Measurements from ENCODE around the gene MAP3K12.
"Not testable (repeated sequence)": the region's sequence is repeated elsewhere in the genome, so short reads cannot be mapped to it uniquely, and the experiment has no call there.

The MAP3K12 gene

DNA sequence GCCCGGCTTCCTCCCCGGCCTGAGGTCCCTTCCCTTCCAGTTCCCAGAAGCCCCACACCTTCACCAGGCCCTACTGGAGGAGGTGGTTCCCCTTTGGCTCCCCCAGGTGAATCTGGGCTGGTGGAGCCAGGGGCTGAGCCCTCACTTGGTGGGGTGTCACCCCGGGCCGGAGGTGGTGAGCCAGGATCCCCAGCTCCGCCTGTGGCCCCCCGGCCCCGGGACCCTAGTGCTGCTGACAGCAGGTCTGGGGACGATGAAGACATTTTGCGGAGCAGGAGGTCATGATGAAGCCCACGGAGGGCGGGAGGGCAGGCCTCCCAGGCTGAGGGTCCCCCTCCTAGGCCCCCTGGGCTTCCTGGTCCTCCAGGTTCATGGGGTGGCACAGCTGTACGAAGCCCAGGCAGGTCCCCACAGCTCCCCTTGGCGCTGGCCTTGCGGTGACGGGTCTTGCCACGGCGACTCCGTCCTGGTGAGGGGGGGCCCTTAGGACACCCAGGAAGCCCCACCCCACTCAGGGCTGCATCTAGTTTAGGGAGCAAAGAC, 16.6 kb downstream of the MAP3K12 start:
- Mint-ChIP-seq H3K27ac (ENCODE audit: low read depth) (no peak overlapping the region), H3K4me3 (no peak overlapping the region), H3K27me3 (no peaks in the 10 kb centered on the region), H3K36me3 (ENCODE audit: insufficient read depth) (peaks cover 59% of the 10 kb centered on the region), H3K4me1 (peaks cover 10% of the 10 kb centered on the region), H3K9me3 (no peaks in the 10 kb centered on the region)
- DNase-seq (ENCODE audit: low spot score in 2 of 2) (no peak), ATAC-seq (replicated peaks; ENCODE audit: extremely low read depth, poor library complexity, severe bottlenecking) (no peak)

DNA sequence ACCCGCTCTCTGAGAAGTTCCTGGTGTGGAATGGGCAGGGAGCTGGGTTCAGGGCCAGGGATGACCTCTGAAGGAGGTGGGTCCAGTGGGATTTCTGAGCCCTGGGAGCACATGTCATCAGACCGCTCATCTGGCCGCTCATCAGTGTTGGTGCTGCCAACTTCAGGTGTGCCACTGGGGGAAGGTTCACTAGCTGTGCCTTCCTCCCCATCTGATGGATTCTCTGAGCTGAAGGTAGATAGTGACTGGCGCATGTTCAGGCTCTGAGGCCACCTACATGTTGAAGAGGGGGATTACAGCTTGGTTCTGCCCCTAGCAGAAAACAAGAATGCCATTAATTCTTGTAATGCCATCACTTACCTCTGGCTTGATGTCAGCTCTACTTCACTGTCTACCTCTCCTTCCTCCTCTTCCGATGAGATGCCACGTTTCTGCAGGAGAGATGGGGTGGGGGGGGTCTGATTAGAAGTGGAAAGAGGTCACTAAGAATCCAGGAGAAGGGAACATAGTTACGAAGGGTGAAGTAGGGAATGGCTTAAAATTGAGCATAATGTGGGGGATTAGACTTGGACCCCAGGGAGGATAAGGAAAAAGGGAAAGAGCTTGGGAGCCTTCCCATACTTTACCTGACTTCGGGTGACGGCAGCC, 17.2 kb downstream of the MAP3K12 start:
- Mint-ChIP-seq H3K4me3 (peak overlapping the region; percentile 2), H3K27ac (ENCODE audit: low read depth) (no peak overlapping the region), H3K4me1 (peaks cover 7% of the 10 kb centered on the region), H3K27me3 (no peaks in the 10 kb centered on the region), H3K36me3 (ENCODE audit: insufficient read depth) (peaks cover 64% of the 10 kb centered on the region), H3K9me3 (no peaks in the 10 kb centered on the region)
- ATAC-seq (replicated peaks; ENCODE audit: extremely low read depth, poor library complexity, severe bottlenecking) (peak; percentile 42), DNase-seq (ENCODE audit: low spot score in 2 of 2) (no peak)

GRCh38 chr12:53481458-53481857, 17.8 kb downstream of the MAP3K12 start:
- not testable (repeated sequence) for H3K4me3 Mint-ChIP-seq; H3K9me3 Mint-ChIP-seq; H3K27ac Mint-ChIP-seq (ENCODE audit: low read depth); ATAC-seq (replicated peaks; ENCODE audit: extremely low read depth, poor library complexity, severe bottlenecking); H3K27me3 Mint-ChIP-seq; DNase-seq (ENCODE audit: low spot score in 2 of 2); H3K4me1 Mint-ChIP-seq
- H3K36me3 Mint-ChIP-seq (ENCODE audit: insufficient read depth), result peaks cover 69% of the 10 kb centered on the region

DNA sequence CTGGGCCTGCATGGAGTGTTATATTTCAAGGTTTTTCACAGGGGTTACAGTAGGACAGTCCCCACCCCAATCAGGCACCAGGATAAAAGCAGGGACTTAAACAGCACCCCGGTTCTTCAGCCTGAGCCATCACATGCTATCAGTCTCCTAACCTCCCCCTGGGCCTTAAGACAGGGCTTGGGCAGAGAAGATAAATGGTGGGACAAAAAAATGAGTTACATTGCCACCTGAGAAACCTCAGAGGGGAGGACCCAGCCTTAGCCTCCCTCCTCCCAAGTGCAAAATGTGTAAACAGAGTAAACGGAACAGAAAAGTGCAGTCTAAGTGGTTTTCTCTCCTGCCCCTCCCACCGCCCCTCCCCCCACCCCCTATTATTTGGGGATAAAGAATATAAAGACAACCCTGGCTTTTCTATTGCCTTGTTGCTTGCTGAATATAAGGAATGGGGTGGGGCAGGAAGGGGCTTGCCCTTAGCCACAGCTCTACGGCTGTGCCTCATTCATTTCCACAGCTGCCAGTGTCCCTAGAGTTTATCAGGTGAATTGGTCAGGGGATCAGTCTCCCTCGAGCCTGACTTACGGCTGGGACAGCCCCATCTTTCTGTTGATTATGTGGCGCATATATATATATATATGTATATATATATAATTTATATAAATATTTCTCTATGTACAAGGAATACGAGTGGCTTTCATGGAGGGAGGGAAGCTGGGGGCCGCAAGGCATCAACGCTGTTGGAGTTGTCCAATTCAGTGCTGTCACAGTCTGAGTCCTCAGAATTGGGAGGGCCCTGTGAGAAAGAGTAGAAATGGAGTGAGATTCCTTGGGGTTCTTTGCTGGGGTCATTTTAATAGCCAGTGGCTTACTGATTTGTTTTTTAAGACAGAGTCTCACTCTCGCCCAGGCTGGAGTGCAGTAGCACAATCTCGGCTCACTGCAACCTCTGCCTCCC, 18.5 kb downstream of the MAP3K12 start:
- Mint-ChIP-seq H3K9me3 (no peaks in the 10 kb centered on the region), H3K27ac (ENCODE audit: low read depth) (no peak overlapping the region), H3K36me3 (ENCODE audit: insufficient read depth) (peaks cover 72% of the 10 kb centered on the region), H3K27me3 (no peaks in the 10 kb centered on the region), H3K4me3 (no peak overlapping the region), H3K4me1 (peaks cover 6% of the 10 kb centered on the region)
- ATAC-seq (replicated peaks; ENCODE audit: extremely low read depth, poor library complexity, severe bottlenecking), result no peak
- DNase-seq (ENCODE audit: low spot score in 2 of 2), result no peak

DNA sequence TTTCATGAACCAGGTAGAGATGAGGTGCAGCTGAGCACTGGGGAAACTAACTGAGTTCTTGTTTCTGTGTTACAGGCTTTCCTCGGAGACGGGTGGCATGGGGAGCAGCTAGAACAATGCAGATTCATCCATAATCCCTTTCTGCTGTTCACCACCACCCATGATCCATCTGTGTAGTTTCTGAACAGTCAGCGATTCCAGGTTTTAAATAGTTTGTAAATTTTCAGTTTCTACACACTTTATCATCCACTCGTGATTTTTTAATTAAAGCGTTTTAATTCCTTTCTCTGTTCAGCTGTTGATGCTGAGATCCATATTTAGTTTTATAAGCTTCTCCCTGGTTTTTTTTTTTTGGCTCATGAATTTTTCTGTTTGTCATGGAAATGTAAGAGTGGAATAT, 19.9 kb downstream of the MAP3K12 start:
- ATAC-seq (replicated peaks; ENCODE audit: extremely low read depth, poor library complexity, severe bottlenecking) (no peak), DNase-seq (ENCODE audit: low spot score in 2 of 2) (no peak)
- no peak overlapping the region for H3K4me3 Mint-ChIP-seq
- H3K4me1 Mint-ChIP-seq, result peaks cover 18% of the 10 kb centered on the region
- no peaks in the 10 kb centered on the region for H3K27me3 Mint-ChIP-seq
- H3K36me3 Mint-ChIP-seq (ENCODE audit: insufficient read depth), result peaks cover 79% of the 10 kb centered on the region
- H3K9me3 Mint-ChIP-seq, result no peaks in the 10 kb centered on the region
- H3K27ac Mint-ChIP-seq (ENCODE audit: low read depth), result peak overlapping the region; percentile 22

GRCh38 chr12:53478865-53479264, 20.4 kb downstream of the MAP3K12 start:
- Mint-ChIP-seq H3K36me3 (ENCODE audit: insufficient read depth) (peaks cover 81% of the 10 kb centered on the region), H3K4me3 (no peak overlapping the region), H3K9me3 (no peaks in the 10 kb centered on the region), H3K27ac (ENCODE audit: low read depth) (peak overlapping the region; percentile 22), H3K27me3 (no peaks in the 10 kb centered on the region), H3K4me1 (peaks cover 23% of the 10 kb centered on the region)
- ATAC-seq (replicated peaks; ENCODE audit: extremely low read depth, poor library complexity, severe bottlenecking) (no peak), DNase-seq (ENCODE audit: low spot score in 2 of 2) (no peak)

DNA sequence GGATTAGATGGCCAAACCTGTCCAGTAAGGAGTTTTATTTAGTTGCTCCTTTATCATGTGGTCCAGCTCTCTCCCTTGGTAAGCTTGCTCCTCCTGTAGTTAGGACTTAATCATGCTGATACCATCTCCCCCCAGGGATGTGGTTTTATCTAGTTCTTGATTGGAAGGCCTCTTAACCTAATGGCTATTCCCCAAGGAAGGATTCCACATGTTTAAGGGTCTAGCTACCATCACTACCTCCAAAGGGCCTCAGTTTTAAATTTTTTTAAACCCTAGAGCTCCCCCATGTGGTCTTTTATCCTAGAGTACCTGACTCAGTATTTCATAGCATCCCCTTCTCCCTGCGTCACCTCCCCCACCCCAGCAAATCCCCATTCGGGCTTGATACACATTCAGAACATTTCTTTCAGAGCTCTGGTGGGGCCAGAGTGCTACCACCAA, 22.5 kb downstream of the MAP3K12 start:
- H3K4me3 Mint-ChIP-seq, result no peak overlapping the region
- peaks cover 34% of the 10 kb centered on the region for H3K4me1 Mint-ChIP-seq
- H3K9me3 Mint-ChIP-seq, result no peaks in the 10 kb centered on the region
- DNase-seq (ENCODE audit: low spot score in 2 of 2), result no peak
- no peak for ATAC-seq (replicated peaks; ENCODE audit: extremely low read depth, poor library complexity, severe bottlenecking)
- peaks cover 86% of the 10 kb centered on the region for H3K36me3 Mint-ChIP-seq (ENCODE audit: insufficient read depth)
- H3K27me3 Mint-ChIP-seq, result no peaks in the 10 kb centered on the region
- H3K27ac Mint-ChIP-seq (ENCODE audit: low read depth), result peak overlapping the region; percentile 86

DNA sequence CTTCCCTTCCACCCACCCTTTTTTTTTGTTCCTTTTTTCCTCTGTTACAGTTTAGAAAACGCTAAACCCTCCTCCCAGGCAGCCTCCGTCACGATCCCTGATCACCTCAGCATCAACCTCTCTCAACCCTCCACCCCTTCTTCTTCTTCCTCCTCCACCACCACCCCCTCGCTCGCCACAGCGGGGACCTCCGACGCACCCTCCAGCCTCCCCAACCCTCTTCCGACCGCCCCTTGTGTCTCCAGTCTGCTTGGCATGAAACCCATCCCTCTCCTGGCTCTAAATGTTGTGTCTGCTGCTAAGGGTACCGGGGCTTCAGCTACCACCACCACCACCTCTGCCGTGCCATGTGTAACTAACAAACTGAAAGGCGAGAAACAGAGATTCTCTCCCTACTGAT, 24.4 kb downstream of the MAP3K12 start:
- ATAC-seq (replicated peaks; ENCODE audit: extremely low read depth, poor library complexity, severe bottlenecking), result no peak
- no peaks in the 10 kb centered on the region for H3K27me3 Mint-ChIP-seq
- H3K9me3 Mint-ChIP-seq, result no peaks in the 10 kb centered on the region
- peak overlapping the region; percentile 86 for H3K27ac Mint-ChIP-seq (ENCODE audit: low read depth)
- peak overlapping the region; percentile 59 for H3K4me3 Mint-ChIP-seq
- peaks cover 44% of the 10 kb centered on the region for H3K4me1 Mint-ChIP-seq
- no peak for DNase-seq (ENCODE audit: low spot score in 2 of 2)
- peaks cover 91% of the 10 kb centered on the region for H3K36me3 Mint-ChIP-seq (ENCODE audit: insufficient read depth)

DNA sequence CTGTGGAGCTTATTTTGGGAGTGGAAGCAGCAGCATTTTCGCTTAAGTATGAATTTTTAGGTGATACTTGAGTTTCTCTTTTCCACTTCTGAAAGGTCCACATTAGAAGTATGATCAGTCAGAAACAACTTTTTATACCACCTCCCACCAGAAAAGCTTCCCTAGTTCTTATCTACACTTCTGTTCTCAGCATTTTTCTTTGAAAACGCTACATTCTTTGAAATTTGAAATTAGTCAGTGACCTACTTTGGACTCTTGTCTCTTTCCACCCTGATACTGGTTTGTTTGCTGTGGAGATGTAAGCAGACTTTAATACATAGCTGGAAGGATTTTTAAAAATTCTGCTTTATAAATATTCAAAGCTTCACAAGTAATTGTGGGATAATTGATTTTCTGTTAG, 25.2 kb downstream of the MAP3K12 start:
- Mint-ChIP-seq H3K4me1 (peaks cover 44% of the 10 kb centered on the region), H3K27ac (ENCODE audit: low read depth) (peak overlapping the region; percentile 86), H3K36me3 (ENCODE audit: insufficient read depth) (peaks cover 91% of the 10 kb centered on the region), H3K9me3 (no peaks in the 10 kb centered on the region), H3K4me3 (no peak overlapping the region), H3K27me3 (no peaks in the 10 kb centered on the region)
- DNase-seq (ENCODE audit: low spot score in 2 of 2), result no peak
- ATAC-seq (replicated peaks; ENCODE audit: extremely low read depth, poor library complexity, severe bottlenecking), result no peak

GRCh38 chr12:53472056-53472582, 27.1 kb downstream of the MAP3K12 start:
- Mint-ChIP-seq H3K9me3 (no peaks in the 10 kb centered on the region), H3K27ac (ENCODE audit: low read depth) (no peak overlapping the region), H3K36me3 (ENCODE audit: insufficient read depth) (peaks cover 98% of the 10 kb centered on the region), H3K4me1 (peaks cover 44% of the 10 kb centered on the region), H3K27me3 (no peaks in the 10 kb centered on the region), H3K4me3 (no peak overlapping the region)
- ATAC-seq (replicated peaks; ENCODE audit: extremely low read depth, poor library complexity, severe bottlenecking) (no peak), DNase-seq (ENCODE audit: low spot score in 2 of 2) (no peak)

DNA sequence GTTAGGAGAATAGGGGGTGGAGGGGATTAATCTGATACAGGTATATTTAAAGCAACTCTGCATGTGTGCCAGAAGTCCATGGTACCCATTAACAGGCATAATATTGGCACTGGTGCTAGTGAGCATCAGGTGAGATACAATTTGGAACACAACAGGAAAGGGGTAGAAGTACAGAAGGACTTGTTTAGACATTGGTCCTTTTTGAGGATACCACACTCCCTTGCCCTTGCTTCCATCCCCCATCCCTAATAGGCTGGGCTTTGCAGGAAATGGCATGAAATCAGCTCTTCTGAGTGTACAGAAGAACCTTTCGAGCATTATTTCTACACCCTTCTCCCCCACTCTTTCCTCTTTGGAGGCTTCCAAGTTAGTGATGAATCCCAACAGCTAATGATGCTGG, 31.0 kb downstream of the MAP3K12 start:
- peaks cover 45% of the 10 kb centered on the region for H3K4me1 Mint-ChIP-seq
- ATAC-seq (replicated peaks; ENCODE audit: extremely low read depth, poor library complexity, severe bottlenecking) (no peak), DNase-seq (ENCODE audit: low spot score in 2 of 2) (no peak)
- H3K4me3 Mint-ChIP-seq, result no peak overlapping the region
- no peaks in the 10 kb centered on the region for H3K9me3 Mint-ChIP-seq
- H3K36me3 Mint-ChIP-seq (ENCODE audit: insufficient read depth), result peaks cover 99% of the 10 kb centered on the region
- H3K27me3 Mint-ChIP-seq, result no peaks in the 10 kb centered on the region
- peak overlapping the region; percentile 55 for H3K27ac Mint-ChIP-seq (ENCODE audit: low read depth)

DNA sequence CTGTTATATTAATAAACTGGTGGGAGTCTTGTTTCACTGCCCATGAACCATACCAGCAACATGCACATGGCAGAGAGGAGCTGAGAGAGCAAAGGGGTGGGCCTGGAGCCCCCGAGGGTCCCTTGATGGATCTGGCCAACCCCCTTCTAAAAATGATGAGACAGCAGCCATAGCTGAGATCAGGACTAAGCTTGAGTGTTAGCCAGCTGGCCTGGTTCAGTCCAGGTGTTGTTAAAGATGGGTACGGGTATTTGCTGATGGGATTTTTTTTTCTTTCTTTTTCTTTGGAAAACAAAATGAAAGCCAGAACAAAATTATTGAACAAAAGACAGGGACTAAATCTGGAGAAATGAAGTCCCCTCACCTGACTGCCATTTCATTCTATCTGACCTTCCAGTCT, 31.4 kb downstream of the MAP3K12 start:
- Mint-ChIP-seq H3K4me1 (peaks cover 49% of the 10 kb centered on the region), H3K27me3 (no peaks in the 10 kb centered on the region), H3K4me3 (no peak overlapping the region), H3K36me3 (ENCODE audit: insufficient read depth) (peaks cover 100% of the 10 kb centered on the region), H3K27ac (ENCODE audit: low read depth) (peak overlapping the region; percentile 55), H3K9me3 (no peaks in the 10 kb centered on the region)
- DNase-seq (ENCODE audit: low spot score in 2 of 2) (no peak), ATAC-seq (replicated peaks; ENCODE audit: extremely low read depth, poor library complexity, severe bottlenecking) (no peak)
